HEK293 (cell line): Measurements from ENCODE around the gene HJURP.

ENCODE experiments used
- CTCF ChIA-PET: fragments of 350-600 bp; formaldehyde crosslinking; extraction: SDS; loops from one replicate; lab custom pipeline; 2021; ENCODE audit warnings: antibody characterized with exemption; lab: Yijun Ruan, JAX
- POLR2A ChIA-PET: fragments of 300-600 bp; formaldehyde crosslinking; extraction: SDS; loops from one replicate; lab custom pipeline; 2020; ENCODE audit warnings: antibody characterized with exemption, inconsistent platforms; lab: Yijun Ruan, JAX
- H3K27ac ChIP-seq: fragments of 200-500 bp; sonication (Bioruptor generic); 2 replicates; pipeline ENCODE4 v1.5.1; 2014; ENCODE audit warnings: low read depth, low read length, control low read depth, inconsistent platforms; ENCODE audit errors: extremely low read depth
- H3K36me3 ChIP-seq, 2 experiments: fragments of 200-500 bp in 1 of 2; sonication (Bioruptor generic) in 1 of 2; 1 replicate in 1 of 2; 2 replicates in 1 of 2; pipeline ENCODE4 v1.5.1; 2014 to 2017; ENCODE audit warnings: inconsistent platforms in 2 of 2, low read length in 2 of 2; ENCODE audit not compliant: control insufficient read depth in 2 of 2, insufficient read depth in 1 of 2
- H3K4me1 ChIP-seq: fragments of 200-500 bp; sonication (Bioruptor generic); 2 replicates; pipeline ENCODE4 v1.5.1; 2014; ENCODE audit warnings: mild to moderate bottlenecking, low read length, inconsistent platforms; ENCODE audit not compliant: control insufficient read depth, insufficient read depth
- H3K4me3 ChIP-seq: 2 replicates; pipeline ENCODE4 v1.5.1; 2011; ENCODE audit warnings: low read depth, mild to moderate bottlenecking, control low read depth, low read length, moderate library complexity
- H3K9me3 ChIP-seq: fragments of 200-500 bp; sonication (Bioruptor generic); 2 replicates; pipeline ENCODE4 v1.5.1; 2014; ENCODE audit warnings: low read depth, low read length, inconsistent platforms; ENCODE audit not compliant: control insufficient read depth, insufficient read depth
- ATF2 ChIP-seq: fragments of 450-650 bp; formaldehyde crosslinking; IDR thresholded peaks from 2 replicates; pipeline ENCODE4 v1.5.1; 2016; ENCODE audit warnings: missing biosample characterization, missing genetic modification characterization, low read depth
- EGR2 ChIP-seq: fragments of 450-650 bp; formaldehyde crosslinking; IDR thresholded peaks from 2 replicates; pipeline ENCODE4 v1.5.1; 2016; ENCODE audit warnings: low read depth, missing biosample characterization, missing genetic modification characterization
- FEZF1 ChIP-seq: fragments of 450-650 bp; formaldehyde crosslinking; IDR thresholded peaks from 2 replicates; pipeline ENCODE4 v1.5.1; 2016; ENCODE audit warnings: missing biosample characterization, missing genetic modification characterization
- INSM2 ChIP-seq: fragments of 450-650 bp; formaldehyde crosslinking; IDR thresholded peaks from 2 replicates; pipeline ENCODE4 v1.5.1; 2016; ENCODE audit warnings: missing biosample characterization, missing genetic modification characterization
- KLF10 ChIP-seq: fragments of 450-650 bp; IDR thresholded peaks from 2 replicates; pipeline ENCODE4 v1.5.1; 2018; ENCODE audit warnings: missing biosample characterization, mild to moderate bottlenecking, missing genetic modification characterization
- PRDM10 ChIP-seq: fragments of 450-650 bp; formaldehyde crosslinking; IDR thresholded peaks from 2 replicates; pipeline ENCODE4 v1.5.1; 2016; ENCODE audit warnings: missing biosample characterization, missing genetic modification characterization
- REST ChIP-seq: fragments of 450-650 bp; formaldehyde crosslinking; IDR thresholded peaks from 2 replicates; pipeline ENCODE4 v1.5.1; 2016; ENCODE audit warnings: missing biosample characterization, missing genetic modification characterization
- SCRT1 ChIP-seq: fragments of 450-650 bp; formaldehyde crosslinking; IDR thresholded peaks from 2 replicates; pipeline ENCODE4 v1.5.1; 2016; ENCODE audit warnings: missing biosample characterization, missing genetic modification characterization, borderline replicate concordance
- SETDB1 ChIP-seq: IDR thresholded peaks from one replicate; pipeline ENCODE4 v1.6.1; 2017; ENCODE audit warnings: mild to moderate bottlenecking, low read length, moderate library complexity, mixed read lengths; ENCODE audit not compliant: insufficient read length
- ZBTB7A ChIP-seq: fragments of 450-650 bp; formaldehyde crosslinking; IDR thresholded peaks from 2 replicates; pipeline ENCODE4 v1.5.1; 2016; ENCODE audit warnings: low read depth, missing biosample characterization, missing genetic modification characterization
- ZNF184 ChIP-seq: fragments of 450-650 bp; IDR thresholded peaks from 2 replicates; pipeline ENCODE4 v1.5.1; 2018; ENCODE audit warnings: missing biosample characterization, mild to moderate bottlenecking, missing genetic modification characterization
- ZNF19 ChIP-seq: fragments of 450-650 bp; formaldehyde crosslinking; IDR thresholded peaks from 2 replicates; pipeline ENCODE4; 2016; ENCODE audit warnings: missing biosample characterization, missing genetic modification characterization, low read depth
- ZNF26 ChIP-seq: fragments of 450-650 bp; formaldehyde crosslinking; IDR thresholded peaks from 2 replicates; pipeline ENCODE4 v1.5.1; 2016; ENCODE audit warnings: missing biosample characterization, missing genetic modification characterization
- ZNF266 ChIP-seq: fragments of 450-650 bp; formaldehyde crosslinking; IDR thresholded peaks from 2 replicates; pipeline ENCODE4 v1.5.1; 2016; ENCODE audit warnings: missing biosample characterization, missing genetic modification characterization, low read depth
- ZNF292 ChIP-seq: fragments of 450-650 bp; formaldehyde crosslinking; IDR thresholded peaks from 2 replicates; pipeline ENCODE4 v1.5.1; 2016; ENCODE audit warnings: low read depth, missing biosample characterization, missing genetic modification characterization, borderline replicate concordance
- ZNF449 ChIP-seq: fragments of 450-650 bp; formaldehyde crosslinking; IDR thresholded peaks from 2 replicates; pipeline ENCODE4 v1.5.1; 2017; ENCODE audit warnings: missing biosample characterization, mild to moderate bottlenecking, missing genetic modification characterization, moderate library complexity
- ZNF624 ChIP-seq: fragments of 450-650 bp; formaldehyde crosslinking; IDR thresholded peaks from 2 replicates; pipeline ENCODE4 v1.5.1; 2017; ENCODE audit warnings: missing biosample characterization, missing genetic modification characterization
- ZNF776 ChIP-seq: fragments of 450-650 bp; formaldehyde crosslinking; IDR thresholded peaks from 2 replicates; pipeline ENCODE4 v1.5.0; 2017; ENCODE audit warnings: missing biosample characterization, missing genetic modification characterization, borderline replicate concordance

The HJURP gene

GRCh38 chr2:233817995-233818638 lies 36.2 kb downstream of the HJURP start (continued):
- TF ChIP-seq ZNF184 (tag by site-specific recombination): no peak

- POLR2A ChIA-PET: no interaction called here
- Histone ChIP-seq H3K27ac (no peak overlapping the region), H3K4me1 (peaks cover 5% of the 10 kb centered on the region; the same call in 1 of the 2 replicates), H3K4me3 (no peak overlapping the region), H3K36me3 (no peaks in the 10 kb centered on the region), H3K9me3 (no peaks in the 10 kb centered on the region)
- CTCF ChIA-PET: interaction anchor here (1.1 kb wide), 1 partner anchor 764 kb away, joined by 3 read pairs; no protein-coding TSS in a partner anchor
- TF ChIP-seq ZNF624 (no peak), SETDB1 (no peak), ZNF266 (no peak), ZNF449 (tag by site-specific recombination) (no peak), ZBTB7A (tag by site-specific recombination) (no peak), FEZF1 (tag by site-specific recombination) (no peak), EGR2 (tag by site-specific recombination) (no peak), ATF2 (tag by site-specific recombination) (no peak), SCRT1 (tag by site-specific recombination) (no peak), ZNF19 (tag by site-specific recombination) (no peak), PRDM10 (tag by site-specific recombination) (no peak)
Observed at GRCh38 chr2:233817361-233817911, 36.9 kb downstream of the HJURP start.

GRCh38 chr2:233816771-233817170 lies 37.6 kb downstream of the HJURP start:
- Histone ChIP-seq H3K36me3 (no peaks in the 10 kb centered on the region), H3K4me3 (no peak overlapping the region), H3K27ac (no peak overlapping the region), H3K4me1 (peaks cover 5% of the 10 kb centered on the region; the same call in 1 of the 2 replicates), H3K9me3 (no peaks in the 10 kb centered on the region)
- CTCF ChIA-PET: no interaction called here
- POLR2A ChIA-PET: no interaction called here
- TF ChIP-seq INSM2 (tag by site-specific recombination) (no peak), KLF10 (tag by site-specific recombination) (no peak), ZNF776 (no peak), REST (no peak), ZNF292 (tag by site-specific recombination) (no peak), ZNF26 (tag by site-specific recombination) (no peak)
